ENCODE measurements around the gene SNX13. TPM values are rescaled to one million over a fixed set of nuclear protein-coding genes. Genes with fewer than 3 reads are reported as not detected.

Gene SNX13
- total RNA-seq, 1 experiment from 2014 or later, result 8.6 TPM

Other genes with a start within 250 kb of the SNX13 start
- not detected in 2 replicates for gene PRPS1L1, start 87.4 kb upstream of the SNX13 start, total RNA-seq (2014; rRNA removed; shearing (Covaris generic); ENCODE audit: low replicate concordance)